ENCODE results near the gene OSBPL2.

- TF ChIP-seq EGR1 (IDR thresholded peaks at IDR 0.05; ENCODE audit: low read depth) (no peak), ZFX (IDR thresholded peaks at IDR 0.05) (no peak), JUND (IDR thresholded peaks at IDR 0.05) (no peak), EZH2 (IDR thresholded peaks at IDR 0.05) (no peak), CEBPB (IDR thresholded peaks at IDR 0.05; ENCODE audit: low read depth) (no peak)
- TF ChIP-seq, protein P1, sequence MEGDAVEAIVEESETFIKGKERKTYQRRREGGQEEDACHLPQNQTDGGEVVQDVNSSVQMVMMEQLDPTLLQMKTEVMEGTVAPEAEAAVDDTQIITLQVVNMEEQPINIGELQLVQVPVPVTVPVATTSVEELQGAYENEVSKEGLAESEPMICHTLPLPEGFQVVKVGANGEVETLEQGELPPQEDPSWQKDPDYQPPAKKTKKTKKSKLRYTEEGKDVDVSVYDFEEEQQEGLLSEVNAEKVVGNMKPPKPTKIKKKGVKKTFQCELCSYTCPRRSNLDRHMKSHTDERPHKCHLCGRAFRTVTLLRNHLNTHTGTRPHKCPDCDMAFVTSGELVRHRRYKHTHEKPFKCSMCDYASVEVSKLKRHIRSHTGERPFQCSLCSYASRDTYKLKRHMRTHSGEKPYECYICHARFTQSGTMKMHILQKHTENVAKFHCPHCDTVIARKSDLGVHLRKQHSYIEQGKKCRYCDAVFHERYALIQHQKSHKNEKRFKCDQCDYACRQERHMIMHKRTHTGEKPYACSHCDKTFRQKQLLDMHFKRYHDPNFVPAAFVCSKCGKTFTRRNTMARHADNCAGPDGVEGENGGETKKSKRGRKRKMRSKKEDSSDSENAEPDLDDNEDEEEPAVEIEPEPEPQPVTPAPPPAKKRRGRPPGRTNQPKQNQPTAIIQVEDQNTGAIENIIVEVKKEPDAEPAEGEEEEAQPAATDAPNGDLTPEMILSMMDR (IDR thresholded peaks at IDR 0.05 in 2 of 3, conservative IDR thresholded peaks at IDR 0.05 in 1 of 3; ENCODE audit: borderline replicate concordance in 1 of 3, insufficient read depth in 1 of 3, low read depth in 2 of 3, low read length in 2 of 3): no peak
Observed at GRCh38 chr20:62242176-62242575, 3.9 kb downstream of the OSBPL2 start.

All from HCT116 (cell line).